GM23248 (cell line): Measurements from ENCODE around the gene LCE1F.

ENCODE experiments used
- EZH2 ChIP-seq: fragments of 200-600 bp; sonication (generic); IDR thresholded peaks from 2 replicates; pipeline ENCODE4 v1.6.1; 2018; ENCODE audit warnings: antibody characterized with exemption, mild to moderate bottlenecking; ENCODE audit not compliant: insufficient read depth, poor library complexity, severe bottlenecking
- EZH2phosphoT487 ChIP-seq: fragments of 200-600 bp; sonication (generic); IDR thresholded peaks from 2 replicates; pipeline ENCODE4 v1.6.1; 2018; ENCODE audit warnings: antibody characterized with exemption, moderate library complexity, mild to moderate bottlenecking, low read depth; ENCODE audit not compliant: insufficient read depth

- TF ChIP-seq EZH2phosphoT487 = no peak
- TF ChIP-seq EZH2 = no peak
These were observed 29.6 kb upstream of the LCE1F start for GRCh38 chr1:152745289-152745704.
